OCI-LY7 (cell line): ENCODE data around the gene EIPR1. TPM values are rescaled to one million over a fixed set of nuclear protein-coding genes. Genes with fewer than 3 reads are reported as not detected.

Experiments used
- BruUV-seq: library from RNA; stranded (reverse); fragments of 400-500 nt; replicated peaks from 2 replicates; lab custom pipeline; 2021; lab: Mats Ljungman, UMichigan
- CTCF ChIA-PET: fragments of 300-600 bp; sonication (Branson Sonifier 250); formaldehyde crosslinking; loops from one replicate; lab custom pipeline; 2022; ENCODE audit warnings: antibody characterized with exemption; ENCODE audit not compliant: unreplicated experiment; lab: Charles Lee
- POLR2A ChIA-PET: fragments of 300-600 bp; sonication (Branson Sonifier 250); formaldehyde crosslinking; loops from one replicate; lab custom pipeline; 2022; ENCODE audit warnings: antibody characterized with exemption; lab: Charles Lee
- DNase-seq: peaks from one replicate; pipeline ENCODE4 v3.0.0-alpha.2; 2015; ENCODE audit warnings: low spot score
- H2AFZ ChIP-seq: fragments of 200-600 bp; sonication (generic), shearing (Covaris generic); 2 replicates; pipeline ENCODE4 v1.6.1; 2014; ENCODE audit warnings: mild to moderate bottlenecking, antibody characterized with exemption, low read length, moderate library complexity
- H3K27ac ChIP-seq: fragments of 200-600 bp; sonication (generic); 2 replicates; pipeline ENCODE4 v1.5.1; 2014; ENCODE audit warnings: mixed run types, low read depth, mild to moderate bottlenecking, moderate library complexity, low read length, inconsistent platforms; ENCODE audit not compliant: poor library complexity, severe bottlenecking
- H3K36me3 ChIP-seq: fragments of 200-600 bp; sonication (generic); 2 replicates; pipeline ENCODE4 v1.6.1; 2014; ENCODE audit warnings: mild to moderate bottlenecking, antibody characterized with exemption, low read length, moderate library complexity, mixed read lengths; ENCODE audit not compliant: insufficient read depth
- H3K4me1 ChIP-seq: fragments of 200-600 bp; sonication (generic); 2 replicates; pipeline ENCODE4 v1.5.1; 2014; ENCODE audit warnings: mild to moderate bottlenecking, low read length; ENCODE audit not compliant: insufficient read depth, poor library complexity, severe bottlenecking
- H3K4me2 ChIP-seq: fragments of 200-600 bp; sonication (generic); 2 replicates; pipeline ENCODE4 v1.6.1; 2014; ENCODE audit warnings: mild to moderate bottlenecking, low read length
- H3K4me3 ChIP-seq: fragments of 200-600 bp; sonication (generic); 2 replicates; pipeline ENCODE4 v1.5.1; 2014; ENCODE audit warnings: mild to moderate bottlenecking, low read depth, low read length; ENCODE audit not compliant: poor library complexity, severe bottlenecking
- H3K79me2 ChIP-seq: fragments of 200-600 bp; sonication (generic); 2 replicates; pipeline ENCODE4 v1.6.1; 2016; ENCODE audit warnings: low read depth, mild to moderate bottlenecking, low read length, moderate library complexity, mixed read lengths; ENCODE audit not compliant: insufficient read depth
- H3K9me2 ChIP-seq: fragments of 200-600 bp; sonication (generic); 2 replicates; pipeline ENCODE4 v1.6.1; 2016; ENCODE audit warnings: mild to moderate bottlenecking, low read length, mixed read lengths; ENCODE audit not compliant: insufficient read depth
- H3K9me3 ChIP-seq: fragments of 200-600 bp; sonication (generic); 2 replicates; pipeline ENCODE4 v1.6.1; 2014; ENCODE audit warnings: mild to moderate bottlenecking, mixed run types, low read length, mixed read lengths
- H4K20me1 ChIP-seq: fragments of 200-600 bp; sonication (generic); 2 replicates; pipeline ENCODE4 v1.6.1; 2014; ENCODE audit warnings: mild to moderate bottlenecking, antibody characterized with exemption, low read length, moderate library complexity, mixed read lengths; ENCODE audit not compliant: insufficient read depth
- EZH2phosphoT487 ChIP-seq: fragments of 200-600 bp; sonication (generic); IDR thresholded peaks from 2 replicates; pipeline ENCODE4 v1.6.1; 2018; ENCODE audit warnings: low read depth, borderline replicate concordance, mild to moderate bottlenecking, mixed run types, antibody characterized with exemption, low read length, moderate library complexity, mixed read lengths
- intact Hi-C: fragments of 100-400 bp; cut with micrococcal nuclease; formaldehyde crosslinking; loops from one replicate; pipeline ENCODE4 v1.10.0; 2022; ENCODE audit not compliant: unreplicated experiment
- total RNA-seq, 2 experiments: library from RNA; depleted of rRNA in 1 of 2; stranded (reverse); fragments of >200 nt in 1 of 2; shearing (Covaris generic) in 1 of 2; gene quantifications; 2 replicates each; pipeline ENCODE4 v1.2.3, GENCODE V29; 2014 to 2022
- TF ChIP-seq, protein P1 (sequence below): fragments of 200-600 bp; sonication (generic); conservative IDR thresholded peaks from 2 replicates; pipeline ENCODE4 v1.5.1; 2014; ENCODE audit warnings: mild to moderate bottlenecking, antibody characterized with exemption, low read length, moderate library complexity, mixed read lengths

The EIPR1 gene
- total RNA-seq, 2 experiments from 2014 or later: 60.5 to 61.7 TPM

DNA sequence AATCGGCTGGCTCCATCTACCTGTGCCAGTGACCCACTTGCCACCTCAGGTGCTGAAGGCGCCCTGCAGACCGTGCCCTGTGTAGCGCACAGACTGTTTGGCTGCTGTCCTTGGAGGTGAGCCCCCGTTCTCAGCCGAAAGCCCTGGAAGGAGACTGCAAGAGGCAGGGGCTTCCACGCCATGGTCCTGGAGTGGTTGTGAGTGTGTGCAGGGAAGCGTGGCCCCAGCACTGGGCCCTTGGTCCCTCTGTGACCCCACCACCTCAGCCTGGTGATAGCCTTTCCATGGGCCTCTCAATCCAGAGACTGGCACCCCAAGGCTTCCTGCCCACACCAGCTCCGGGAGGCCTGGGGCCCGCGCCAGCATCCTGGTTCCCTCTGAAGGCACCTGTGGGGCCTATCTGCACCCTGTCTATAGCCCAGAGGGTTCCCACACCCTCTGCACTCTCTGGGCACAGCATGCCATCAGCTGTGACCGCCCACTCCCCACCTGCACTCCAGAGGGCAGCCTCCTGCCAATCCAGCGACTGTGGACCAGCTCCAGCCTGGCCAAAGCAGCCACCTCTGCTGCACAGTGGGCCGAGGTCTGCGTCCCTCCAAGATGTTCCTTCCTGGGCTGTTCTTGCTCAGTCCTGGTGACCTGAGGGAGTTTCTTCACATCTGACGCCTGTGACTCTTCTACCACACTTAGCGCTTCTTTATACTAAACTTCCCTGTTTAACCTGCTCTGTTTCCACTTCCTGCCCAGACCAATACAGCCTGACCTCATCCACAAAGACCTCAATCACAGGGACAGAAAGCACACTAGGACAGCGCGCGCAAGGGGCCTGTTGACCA is 109.5 kb downstream of the EIPR1 start:
- H3K9me3 ChIP-seq: no peaks in the 10 kb centered on the region
- POLR2A ChIA-PET: no interaction called here
- H4K20me1 ChIP-seq: no peaks in the 10 kb centered on the region
- no peak for DNase-seq
- no peak overlapping the region for H3K4me2 ChIP-seq
- H3K4me1 ChIP-seq: no peaks in the 10 kb centered on the region
- H2AFZ ChIP-seq: no peak overlapping the region
- H3K79me2 ChIP-seq: no peaks in the 10 kb centered on the region
- 0 out of 2 replicates have a peak, but pooled peaks cover 4% of the 10 kb centered on the region for H3K36me3 ChIP-seq
- H3K9me2 ChIP-seq: no peaks in the 10 kb centered on the region
- TF ChIP-seq, protein P1, sequence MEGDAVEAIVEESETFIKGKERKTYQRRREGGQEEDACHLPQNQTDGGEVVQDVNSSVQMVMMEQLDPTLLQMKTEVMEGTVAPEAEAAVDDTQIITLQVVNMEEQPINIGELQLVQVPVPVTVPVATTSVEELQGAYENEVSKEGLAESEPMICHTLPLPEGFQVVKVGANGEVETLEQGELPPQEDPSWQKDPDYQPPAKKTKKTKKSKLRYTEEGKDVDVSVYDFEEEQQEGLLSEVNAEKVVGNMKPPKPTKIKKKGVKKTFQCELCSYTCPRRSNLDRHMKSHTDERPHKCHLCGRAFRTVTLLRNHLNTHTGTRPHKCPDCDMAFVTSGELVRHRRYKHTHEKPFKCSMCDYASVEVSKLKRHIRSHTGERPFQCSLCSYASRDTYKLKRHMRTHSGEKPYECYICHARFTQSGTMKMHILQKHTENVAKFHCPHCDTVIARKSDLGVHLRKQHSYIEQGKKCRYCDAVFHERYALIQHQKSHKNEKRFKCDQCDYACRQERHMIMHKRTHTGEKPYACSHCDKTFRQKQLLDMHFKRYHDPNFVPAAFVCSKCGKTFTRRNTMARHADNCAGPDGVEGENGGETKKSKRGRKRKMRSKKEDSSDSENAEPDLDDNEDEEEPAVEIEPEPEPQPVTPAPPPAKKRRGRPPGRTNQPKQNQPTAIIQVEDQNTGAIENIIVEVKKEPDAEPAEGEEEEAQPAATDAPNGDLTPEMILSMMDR: no peak
- TF ChIP-seq EZH2phosphoT487: no peak
- no peak overlapping the region for H3K27ac ChIP-seq
- BruUV-seq: no TSS peak
- H3K4me3 ChIP-seq: no peak overlapping the region
- intact Hi-C loops: no loop called here
- CTCF ChIA-PET: no interaction called here

DNA sequence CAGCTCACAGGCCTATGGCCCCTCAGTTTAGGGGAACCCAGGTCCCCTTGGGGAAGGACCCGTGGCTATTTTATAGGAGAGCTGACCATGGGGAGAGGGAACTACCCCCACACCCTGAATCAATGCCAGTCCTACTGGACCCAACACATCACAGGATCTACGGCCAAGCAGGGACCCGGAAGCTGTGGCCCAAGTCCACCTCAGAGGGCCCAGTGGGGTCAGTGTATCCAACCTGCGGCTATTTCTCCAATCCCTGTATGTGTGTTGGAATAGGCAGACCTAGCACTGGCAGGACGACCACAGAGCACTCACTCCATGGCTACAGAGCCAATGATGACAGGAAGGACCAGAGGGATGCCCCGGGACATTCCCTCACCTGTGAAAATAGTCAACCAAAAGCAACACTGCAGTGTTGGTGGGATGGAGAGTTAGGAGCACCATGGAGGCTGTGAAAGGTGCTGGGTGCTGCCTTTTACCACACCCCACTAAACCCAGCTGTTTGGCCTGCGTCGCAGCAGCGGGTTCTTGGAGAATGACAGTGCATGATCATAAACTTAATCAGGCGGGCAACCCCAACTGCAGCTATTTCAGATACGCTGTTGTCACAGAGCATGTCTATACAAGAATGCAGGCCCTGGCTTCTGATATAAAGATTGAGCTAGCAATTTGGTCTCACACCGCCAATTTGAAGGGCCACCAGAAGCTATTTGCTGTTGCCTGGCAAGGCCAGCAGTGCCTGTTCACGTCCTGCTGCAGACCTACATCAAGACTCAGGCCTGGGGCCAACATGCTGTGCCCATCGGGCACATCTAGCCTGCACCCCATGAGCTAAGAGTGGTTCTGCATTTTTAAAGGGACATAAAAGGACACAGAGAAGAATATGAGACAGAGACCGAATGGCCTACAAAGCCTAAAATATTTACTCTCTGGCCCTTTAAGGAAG is 110.4 kb downstream of the EIPR1 start:
- ChIA-PET CTCF (no interaction called here), POLR2A (interaction anchor here (1.1 kb wide), 1 partner anchor 14 kb away, joined by 4 read pairs; no protein-coding TSS in a partner anchor)
- no peaks in the 10 kb centered on the region for H3K9me3 ChIP-seq
- DNase-seq: no peak
- no peak overlapping the region for H3K4me2 ChIP-seq
- no TSS peak for BruUV-seq
- no peak overlapping the region for H2AFZ ChIP-seq
- TF ChIP-seq, protein P1: no peak
- TF ChIP-seq EZH2phosphoT487: no peak
- no peaks in the 10 kb centered on the region for H3K9me2 ChIP-seq
- H3K36me3 ChIP-seq: 0 out of 2 replicates have a peak, but pooled peaks cover 4% of the 10 kb centered on the region
- H3K27ac ChIP-seq: no peak overlapping the region
- H3K4me1 ChIP-seq: no peaks in the 10 kb centered on the region
- H3K4me3 ChIP-seq: no peak overlapping the region
- no peaks in the 10 kb centered on the region for H4K20me1 ChIP-seq
- intact Hi-C loops: no loop called here
- H3K79me2 ChIP-seq: no peaks in the 10 kb centered on the region
